Hematopoietic multipotent progenitor cell treated with erythropoietin and hydrocortisone succinate and interleukin-3 and kit ligand, for 6 days (in vitro differentiated cells): ENCODE data around the gene MACO1.
"Not testable (repeated sequence)": the region's sequence is repeated elsewhere in the genome, so short reads cannot be mapped to it uniquely, and the experiment has no call there.

Experiments
- DNase-seq: peaks from one replicate; pipeline ENCODE4 v3.0.0-alpha.2; 2015

MACO1 gene

GRCh38 chr1:25425098-25426085 is 5.3 kb upstream of the MACO1 start:
- no peak for DNase-seq

- DNase-seq, result no peak
These were observed 3.0 kb upstream of the MACO1 start for GRCh38 chr1:25427696-25428095.

- DNase-seq, result peak; percentile 80
These were observed 2.1 kb upstream of the MACO1 start for GRCh38 chr1:25428475-25429166.

DNA sequence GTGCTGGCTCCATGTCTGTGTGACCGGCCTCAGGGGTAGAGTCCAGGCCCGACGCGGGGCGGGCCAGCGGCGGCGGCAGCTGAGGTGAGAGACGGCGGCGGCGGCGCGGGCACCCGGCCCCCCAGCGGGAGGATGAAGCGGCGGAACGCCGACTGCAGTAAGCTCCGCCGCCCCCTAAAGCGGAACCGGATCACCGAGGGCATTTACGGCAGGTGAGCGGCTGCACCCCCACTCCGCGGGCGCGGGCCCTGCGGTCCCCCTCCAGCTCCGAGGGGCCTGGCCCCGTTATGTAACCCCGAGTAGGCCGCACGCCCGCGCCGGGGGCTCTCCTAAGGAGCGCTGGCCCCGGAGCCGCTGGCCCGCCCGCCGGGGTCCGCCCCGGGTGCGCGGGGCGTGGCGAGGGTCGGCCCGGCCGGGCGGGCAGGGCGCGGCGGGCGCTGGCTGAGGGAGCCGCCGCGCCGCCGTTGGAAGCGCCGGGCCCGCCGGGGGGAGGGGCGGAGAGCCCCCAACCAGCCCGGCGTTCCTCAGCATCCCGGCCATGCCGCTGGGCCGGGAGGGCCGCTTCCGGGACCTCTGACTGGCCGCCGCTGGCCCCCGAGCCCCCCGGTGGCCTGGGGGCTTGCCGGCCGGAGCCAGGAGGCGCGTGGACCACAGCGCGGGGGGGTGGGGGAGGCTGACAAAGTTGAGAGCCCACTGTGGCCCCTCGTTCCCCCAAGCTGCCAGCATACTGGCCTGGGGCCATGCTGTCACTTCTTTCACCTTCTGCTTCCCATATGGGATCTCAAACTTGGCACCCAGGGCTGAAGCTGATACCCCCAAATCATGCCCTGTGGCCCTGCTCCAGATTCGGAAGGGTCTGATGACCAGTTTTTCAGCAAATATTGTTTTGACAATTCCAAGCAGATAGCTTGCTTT is 527 bp downstream of the MACO1 start:
- peak; percentile 41 for DNase-seq

DNA sequence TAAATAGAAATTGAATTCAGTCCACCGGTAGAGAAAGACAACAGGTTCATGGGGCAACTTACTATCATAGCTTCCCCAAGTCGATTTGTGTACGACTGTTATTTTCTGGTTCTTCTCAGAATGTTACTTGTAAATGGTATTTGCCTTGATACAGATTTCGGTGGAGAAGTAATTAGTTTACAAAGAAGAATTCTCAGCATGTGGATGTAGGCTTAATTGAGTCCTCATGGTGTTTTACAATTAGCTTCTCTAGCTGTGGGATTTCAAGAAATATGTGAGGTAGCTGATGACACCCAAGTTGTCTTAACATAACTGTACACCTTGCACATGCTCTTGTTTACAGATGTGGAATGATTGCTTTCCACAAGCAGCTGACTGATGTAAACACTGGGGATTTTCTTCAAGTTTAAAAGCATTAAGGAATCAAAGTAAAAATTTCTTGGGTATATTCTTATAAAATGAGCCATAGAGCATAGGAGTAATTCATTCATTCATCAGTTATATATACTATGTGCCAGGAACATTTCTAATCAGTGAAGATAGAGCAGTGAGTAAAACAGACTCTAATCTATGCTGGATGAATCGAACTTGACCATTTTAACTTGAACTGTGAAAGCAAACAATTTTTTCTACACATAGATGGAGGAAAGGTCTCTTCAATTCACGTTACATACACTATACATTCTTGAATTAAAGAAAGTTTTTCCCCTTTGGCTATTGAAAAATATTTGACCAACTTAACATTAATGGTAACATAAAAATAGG is 1.4 kb downstream of the MACO1 start:
- peak; percentile 31 for DNase-seq

DNA sequence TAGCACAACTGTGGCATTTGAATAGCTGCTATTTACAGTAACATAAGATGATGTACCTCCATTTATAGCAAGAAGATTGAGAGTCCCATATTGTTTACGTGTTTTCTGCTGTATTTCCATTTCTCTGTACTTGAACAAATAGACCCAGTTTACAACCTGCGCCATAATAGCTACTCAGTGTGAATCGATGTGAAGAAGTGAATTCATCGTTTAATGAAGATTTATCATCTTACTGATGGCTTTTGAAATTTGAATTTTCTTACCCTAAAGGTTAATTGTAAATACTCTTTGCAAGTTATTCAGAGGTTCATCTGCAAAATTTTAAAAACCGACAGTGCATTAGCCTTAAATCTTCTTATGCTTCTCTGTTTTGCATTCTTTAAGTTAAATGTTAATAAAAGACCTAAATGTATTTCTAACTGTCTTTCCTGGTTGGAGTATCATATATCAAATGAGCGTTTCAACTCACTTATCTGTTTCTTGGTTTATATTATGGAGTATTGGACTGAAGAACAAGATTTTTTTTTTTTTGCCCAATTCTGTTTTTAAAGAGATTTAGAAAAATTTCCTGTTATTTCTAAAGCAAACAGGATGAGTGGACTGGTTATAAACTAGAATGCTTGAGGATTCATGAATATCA is 2.2 kb downstream of the MACO1 start:
- DNase-seq, result no peak

DNA sequence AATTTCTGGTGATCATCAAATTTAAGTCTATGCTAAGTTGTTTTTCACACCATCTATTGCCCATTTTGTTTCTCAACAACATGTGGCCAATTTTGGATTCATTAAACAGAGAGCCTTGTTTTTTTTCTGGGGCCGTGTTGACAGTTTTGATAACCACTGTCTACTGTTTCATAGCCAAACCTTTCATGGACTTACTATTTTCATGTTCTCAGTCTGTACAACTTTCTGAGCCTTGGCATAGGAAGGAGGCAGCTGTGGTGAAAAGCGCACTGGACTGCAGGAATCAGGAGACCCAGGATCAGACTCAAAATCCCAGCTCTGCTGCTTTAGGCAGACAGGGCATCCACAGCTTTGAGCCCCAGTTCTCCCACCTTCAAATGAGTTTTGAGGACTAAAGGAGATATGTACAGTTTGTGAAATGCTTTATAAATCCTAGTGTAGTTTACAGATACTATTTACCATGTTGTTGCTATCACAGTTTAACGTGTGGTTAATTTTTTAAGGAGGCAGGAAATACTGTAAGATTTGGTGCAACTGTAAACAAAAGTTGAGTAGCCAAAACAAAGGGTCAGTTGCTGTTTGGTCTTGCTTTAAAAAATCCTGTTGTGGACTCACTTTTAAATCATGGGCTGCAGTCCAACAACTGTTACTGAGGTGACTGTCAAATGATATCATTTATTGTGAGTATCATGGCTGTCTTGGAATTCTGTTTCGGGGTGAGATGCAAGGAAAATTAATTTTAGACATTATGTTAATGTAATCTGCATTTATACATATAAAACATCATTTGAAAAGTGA is 2.9 kb downstream of the MACO1 start:
- no peak for DNase-seq

- no peak for DNase-seq
These were observed 4.9 kb downstream of the MACO1 start for GRCh38 chr1:25435397-25436108.

DNA sequence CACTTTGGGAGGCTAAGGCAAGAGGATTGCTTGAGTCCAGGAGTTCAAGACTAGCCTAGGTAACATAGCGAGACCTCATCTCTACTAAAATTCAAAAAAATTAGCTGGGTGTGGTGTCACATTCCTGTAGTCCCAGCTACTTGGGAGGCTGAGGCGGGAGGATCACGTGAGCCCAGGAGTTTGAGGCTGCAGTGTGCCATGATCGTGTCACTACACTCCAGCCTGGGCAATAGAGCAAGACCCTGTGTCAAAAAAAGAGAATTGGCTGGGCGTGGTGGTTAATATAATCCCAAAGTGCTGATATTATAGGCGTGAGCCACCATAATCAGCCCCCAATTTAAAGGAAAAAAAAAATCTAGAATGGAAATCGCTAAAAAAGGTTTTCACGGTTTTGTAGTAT is 7.0 kb downstream of the MACO1 start:
- DNase-seq, result no peak

- no peak for DNase-seq
These were observed 8.6 kb downstream of the MACO1 start for GRCh38 chr1:25439287-25439686.

DNA sequence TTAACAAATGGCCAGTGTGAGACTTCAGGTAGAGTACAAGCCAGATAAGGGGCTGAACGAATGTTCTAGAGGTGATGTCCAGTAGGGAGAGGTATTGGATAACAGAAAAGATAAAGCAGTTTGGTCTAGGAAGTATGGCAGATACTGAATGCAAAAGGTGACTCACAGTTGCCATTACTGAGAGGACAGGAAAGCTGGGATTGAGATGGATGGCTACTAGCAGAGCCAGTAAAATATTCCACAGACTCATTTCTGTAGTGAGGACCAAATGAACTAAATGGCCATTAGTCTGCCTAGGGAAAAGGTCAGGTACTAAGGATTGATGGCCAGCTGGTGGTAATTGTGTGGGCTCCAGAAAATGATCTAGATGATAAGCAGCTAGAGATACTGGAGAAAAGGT is 11.5 kb downstream of the MACO1 start:
- DNase-seq, result no peak

GRCh38 chr1:25443030-25443699 is 12.5 kb downstream of the MACO1 start:
- no peak for DNase-seq

GRCh38 chr1:25444604-25445003 is 13.9 kb downstream of the MACO1 start:
- DNase-seq, result not testable (repeated sequence)

- DNase-seq, result no peak
These were observed 15.4 kb downstream of the MACO1 start for GRCh38 chr1:25445993-25446538.

DNA sequence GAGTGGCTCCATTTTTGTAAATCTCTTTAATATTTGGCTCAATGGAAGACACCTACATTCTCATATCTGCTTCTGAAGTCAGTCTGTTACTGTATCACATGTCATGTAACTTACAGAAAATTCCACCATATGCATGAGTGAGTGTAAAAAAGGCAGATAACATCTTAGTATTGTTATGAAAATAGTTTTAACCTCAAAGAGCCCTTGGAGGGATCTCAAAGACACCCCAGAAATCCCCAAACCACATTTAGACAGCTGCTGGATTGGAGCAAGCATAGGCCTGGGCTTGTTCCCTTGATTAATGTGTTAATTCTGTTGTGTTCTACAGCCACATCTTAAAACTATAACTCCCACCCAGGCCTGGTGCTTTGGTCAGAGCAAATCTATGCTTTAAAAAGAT is 16.9 kb downstream of the MACO1 start:
- DNase-seq, result no peak

DNA sequence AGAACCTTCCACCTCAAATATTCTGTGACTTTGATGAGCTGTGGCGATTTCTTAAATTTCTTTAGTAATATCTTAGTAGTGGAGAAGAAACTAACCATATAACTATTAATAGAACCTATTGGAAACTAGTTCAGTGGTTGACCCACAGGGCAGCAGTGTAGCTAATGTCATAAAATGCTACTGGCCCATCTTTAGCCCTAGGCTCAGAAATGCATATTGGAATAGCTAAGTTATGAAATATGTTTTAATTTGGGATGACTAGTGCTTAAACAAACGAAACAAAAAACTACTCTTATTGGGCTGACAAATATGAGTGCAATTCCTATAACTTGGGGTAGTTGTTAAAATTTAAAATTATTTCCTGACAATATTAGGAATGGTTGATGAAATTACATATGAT is 20.2 kb downstream of the MACO1 start:
- no peak for DNase-seq

DNA sequence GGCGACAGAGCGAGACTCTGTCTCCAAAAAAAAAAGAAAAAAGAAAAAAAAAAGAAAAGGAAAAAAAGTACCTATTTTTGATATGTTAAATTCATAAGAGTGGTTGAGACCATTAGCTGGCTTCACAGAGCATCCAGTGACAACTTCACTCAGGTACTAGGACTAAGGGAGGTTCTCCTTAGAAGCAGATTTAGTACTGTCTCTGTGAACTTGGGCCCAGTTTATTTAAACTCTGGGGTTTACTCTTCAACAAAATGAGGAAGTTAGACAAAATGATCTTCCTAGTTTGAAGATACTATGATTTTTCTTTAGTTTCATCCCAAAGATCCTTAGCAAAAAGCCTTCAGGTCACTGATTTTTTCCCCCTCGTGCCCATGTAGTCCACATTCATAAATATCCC is 21.2 kb downstream of the MACO1 start:
- DNase-seq, result no peak

GRCh38 chr1:25456502-25456901 is 25.8 kb downstream of the MACO1 start:
- DNase-seq, result peak; percentile 54
